ENCODE measurements around the gene SDK2. TPM values are rescaled to one million over a fixed set of nuclear protein-coding genes. Genes with fewer than 3 reads are reported as not detected.

Gene SDK2
- total and polyA plus RNA-seq, 2 of the 4 experiments (the other 2 are of a cell fraction) = under 0.01 to 0.03 TPM

GRCh38 chr17:73396431-73397277 lies 247.6 kb downstream of the SDK2 start (continued):
- TF ChIP-seq CHD1 (IDR thresholded peaks at IDR 0.05; ENCODE audit: low read depth, low read length) = no peak

GRCh38 chr17:73394512-73395450 lies 249.5 kb downstream of the SDK2 start:
- Histone ChIP-seq H2BK5ac (ENCODE audit: low read depth, low read length, poor library complexity, severe bottlenecking) (no peak overlapping the region), H2AK9ac (replicated peaks; ENCODE audit: low read depth, low read length, poor library complexity) (no peak overlapping the region), H2BK120ac (ENCODE audit: low read depth, low read length) (no peak overlapping the region), H2AFZ (replicated peaks; ENCODE audit: low read length, poor library complexity) (no peak overlapping the region), H3K27ac (ENCODE audit: insufficient read depth, low read length) (no peak overlapping the region), H3K56ac (ENCODE audit: extremely low read depth, insufficient read depth, low read length) (no peak overlapping the region), H4K91ac (ENCODE audit: insufficient read depth, low read depth, low read length) (no peak overlapping the region), H2AK5ac (ENCODE audit: low read depth, low read length) (no peak overlapping the region), H3K9ac (ENCODE audit: low read depth, low read length) (no peak overlapping the region), H3K18ac (ENCODE audit: low read depth, low read length) (no peak overlapping the region), H3K9me1 (ENCODE audit: insufficient read depth, low read length) (no peaks in the 10 kb centered on the region), H3K14ac (replicated peaks; ENCODE audit: low read depth, low read length) (no peak overlapping the region), H2BK15ac (ENCODE audit: low read depth, low read length) (no peak overlapping the region), H3K23ac (ENCODE audit: low read depth, low read length) (no peak overlapping the region), H4K5ac (ENCODE audit: low read depth, low read length) (no peak overlapping the region), H3K36me3 (ENCODE audit: control insufficient read depth, insufficient read depth, low read length) (no peaks in the 10 kb centered on the region), H3K4me2 (ENCODE audit: low read depth, low read length) (no peak overlapping the region), H3K9me3 (ENCODE audit: control insufficient read depth, insufficient read depth, low read length) (no peaks in the 10 kb centered on the region), H3K27me3 (ENCODE audit: control insufficient read depth, insufficient read depth, low read length) (peaks cover 6% of the 10 kb centered on the region; the same call in 1 of the 2 replicates), H3K4me1 (ENCODE audit: control insufficient read depth, insufficient read depth, low read length) (no peaks in the 10 kb centered on the region), H3K4me3 (ENCODE audit: insufficient read depth, low read depth, low read length) (no peak overlapping the region), H3K4ac (ENCODE audit: low read depth, low read length) (no peak overlapping the region), H2BK20ac (ENCODE audit: low read depth, low read length) (no peak overlapping the region), H3K79me1 (ENCODE audit: low read depth in 1 of 2, low read length in 2 of 2) (no peaks in the 10 kb centered on the region), H4K20me1 (ENCODE audit: insufficient read depth, low read length) (no peaks in the 10 kb centered on the region), H4K8ac (ENCODE audit: low read depth in 2 of 2, low read length in 2 of 2) (no peak overlapping the region)
- intact Hi-C loops (cut with micrococcal nuclease) (no loop called here), dilution Hi-C loops (cut with HindIII; ENCODE audit: low sequenced_read_pairs, unreplicated experiment) (no loop called here), in situ Hi-C loops (cut with MboI; ENCODE audit: low sequenced_read_pairs) (no loop called here)
- 76% methylated on average over 14 of the region's 25 CpGs; no CpG with 5 or more reads in 1 of the 2 experiments for WGBS, 2 experiments (ENCODE audit: extremely low coverage in 2 of 2, insufficient read length in 1 of 2)
- ATAC-seq (ENCODE audit: low read depth) (no peak), DNase-seq (no peak)
- ChIA-PET CTCF (no interaction called here), POLR2A (ENCODE audit: unreplicated experiment) (no interaction called here)
- no peak for TF ChIP-seq NFE2L2 (IDR thresholded peaks at IDR 0.05; ENCODE audit: low read depth, low read length)
- no TSS peak for BruUV-seq (replicated peaks)
